ENCODE results near the gene DAPL1. TPM values are rescaled to one million over a fixed set of nuclear protein-coding genes. Genes with fewer than 3 reads are reported as not detected.
A peak's percentile ranks its signal among the peaks of the same experiment; 100 is the strongest.

DAPL1 gene
- total and polyA plus RNA-seq, 10 of the 15 experiments (the other 5 are each of a cell fraction or from before 2014, with no cell fraction given), result not detected

DNA sequence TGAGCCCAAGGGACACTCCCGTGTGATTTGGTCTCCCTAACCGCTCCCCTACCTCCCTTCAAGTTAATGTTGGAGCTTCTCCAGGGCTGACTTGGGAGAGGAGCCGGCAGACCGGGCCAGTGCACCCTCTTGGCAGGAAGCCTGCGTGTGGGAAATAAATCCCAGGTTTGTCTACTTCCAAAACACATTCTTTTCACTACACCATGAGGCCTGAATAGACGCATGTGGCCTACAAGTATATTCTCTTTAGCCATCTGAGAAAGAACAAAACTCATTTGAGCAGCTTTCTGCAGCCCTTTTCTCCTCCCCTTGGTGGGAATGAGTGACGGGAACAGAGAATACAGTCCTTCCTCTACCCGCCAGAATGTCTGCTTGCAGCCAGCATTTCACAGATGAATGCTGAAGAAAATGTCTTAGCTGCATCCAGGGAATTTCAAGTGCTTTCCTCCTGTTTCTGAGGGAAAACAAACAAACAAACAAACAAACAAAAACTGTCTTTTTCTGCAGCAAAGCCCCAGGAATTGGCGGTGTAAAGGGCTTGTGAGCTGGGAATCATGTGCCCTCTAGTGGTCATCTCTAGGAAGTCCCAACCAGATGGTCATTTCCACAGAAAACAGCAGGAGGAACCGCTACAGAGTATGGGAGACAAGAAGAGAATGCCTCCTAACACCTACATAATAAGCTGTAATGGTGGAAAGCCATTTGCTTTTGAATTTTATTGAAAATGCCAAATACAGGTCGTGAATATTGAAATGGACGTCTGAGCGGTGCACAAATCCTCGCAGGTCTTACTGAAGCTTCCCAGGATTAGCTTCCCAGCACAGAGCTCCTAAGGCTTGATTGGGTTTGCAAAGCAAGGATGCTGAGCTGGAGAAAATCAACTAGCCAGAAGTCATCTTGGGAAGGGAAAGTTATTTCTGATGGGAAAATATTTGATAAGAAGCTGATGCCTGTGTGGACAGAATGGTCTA, 41.2 kb upstream of the DAPL1 start:
- RAD21 ChIA-PET (ENCODE audit: unreplicated experiment), result interaction anchor here (0.7 to 4.6 kb wide), 8 partner anchors 8 to 1451 kb away, joined by 3 to 32 read pairs (median 4); no protein-coding TSS in a partner anchor
- POLR2A ChIA-PET, result interaction anchor here (0.8 kb wide), 1 partner anchor 730 kb away, joined by 3 read pairs; no protein-coding TSS in a partner anchor
- no peak overlapping the region for H3K4me3 ChIP-seq
- CTCF ChIA-PET, result interaction anchor here (0.6 to 8.2 kb wide), 33 partner anchors 9 to 1452 kb away, joined by 3 to 92 read pairs (median 5); no protein-coding TSS in a partner anchor
- TF ChIP-seq CTCF (IDR thresholded peaks at IDR 0.05 in 2 of 3, conservative IDR thresholded peaks at IDR 0.05 in 1 of 3; ENCODE audit: control insufficient read depth in 2 of 3, extremely low read depth in 1 of 3, insufficient read depth in 1 of 3, low read depth in 3 of 3, low read length in 3 of 3) (peak; percentile 84 to 91 (median 85)), ESRRA (IDR thresholded peaks at IDR 0.05; ENCODE audit: low read length) (no peak), SMC3 (IDR thresholded peaks at IDR 0.05; ENCODE audit: borderline replicate concordance, low read length) (peak; percentile 79), NBN (IDR thresholded peaks at IDR 0.05) (no peak), YY1 (IDR thresholded peaks at IDR 0.05; ENCODE audit: low read depth, low read length) (0 out of 2 replicates have a peak, but pooled peaks have one; percentile 32), RAD21 (IDR thresholded peaks at IDR 0.05; ENCODE audit: insufficient read depth, low read depth, low read length) (peak; percentile 78)
- H3K4me2 ChIP-seq (ENCODE audit: control insufficient read depth, insufficient read depth), result no peak overlapping the region
- H4K20me1 ChIP-seq (ENCODE audit: control insufficient read depth, insufficient read depth), result no peaks in the 10 kb centered on the region
- 33% methylated on average over 14 of the region's 14 CpGs for WGBS (ENCODE audit: insufficient coverage, insufficient replicate concordance, low lambda C conversion rate, missing lambda C conversion rate)
- no peaks in the 10 kb centered on the region for H3K4me1 ChIP-seq (ENCODE audit: control insufficient read depth, insufficient read depth, low read length)
- SMC1A ChIA-PET (ENCODE audit: uncharacterized antibody, unreplicated experiment), result interaction anchor here (0.7 to 4.0 kb wide), 9 partner anchors 9 to 1451 kb away, joined by 3 to 45 read pairs (median 5); no protein-coding TSS in a partner anchor
- no peak overlapping the region for H3K27ac ChIP-seq (ENCODE audit: control insufficient read depth, insufficient read depth)
- H3K9me3 ChIP-seq (replicated peaks; ENCODE audit: control insufficient read depth, insufficient read depth, low read length), result no peaks in the 10 kb centered on the region
- H3K36me3 ChIP-seq (ENCODE audit: control insufficient read depth in 2 of 2, insufficient read depth in 2 of 2, low read length in 1 of 2), result no peaks in the 10 kb centered on the region
- DNase-seq (ENCODE audit: low read depth, low spot score) (no peak), ATAC-seq (peak; percentile 95), FAIRE-seq (peak; percentile 80)
- H3K79me2 ChIP-seq (ENCODE audit: control insufficient read depth, insufficient read depth, low read length), result no peaks in the 10 kb centered on the region
- BruUV-seq (replicated peaks), result no TSS peak
- H3K27me3 ChIP-seq (replicated peaks in 1 of 2; ENCODE audit: control insufficient read depth in 2 of 2, insufficient read depth in 2 of 2, low read length in 1 of 2), result no peaks in the 10 kb centered on the region
- no peak overlapping the region for H3K9ac ChIP-seq (ENCODE audit: control insufficient read depth, insufficient read depth, low read length)
- H2AFZ ChIP-seq (ENCODE audit: control insufficient read depth, low read depth, low read length), result no peak overlapping the region
- intact Hi-C loops (cut with micrococcal nuclease; ENCODE audit: unreplicated experiment), result loop anchor here (1.0 to 10.0 kb wide), 7 partner anchors 292 to 1452 kb away; no protein-coding TSS in a partner anchor
- in situ Hi-C loops (cut with MboI), result loop anchor here (25.0 kb wide), 1 partner anchor 1467 kb away; no protein-coding TSS in a partner anchor

Data from GM12878 (cell line).